K562 (cell line): ENCODE results near the gene LRRC41. TPM values are rescaled to one million over a fixed set of nuclear protein-coding genes. Genes with fewer than 3 reads are reported as not detected.

Source experiments
- ZNF318 ChIP-seq, 2 experiments: fragments of 450-650 bp; IDR thresholded peaks; 2 replicates each; pipeline ENCODE4 v1.6.1; 2016; ENCODE audit warnings: mild to moderate bottlenecking in 2 of 2, borderline replicate concordance in 1 of 2, low read depth in 1 of 2, moderate library complexity in 1 of 2
- ZNF668 ChIP-seq: fragments of 250-450 bp; sonication (Bioruptor Pico); IDR thresholded peaks from 2 replicates; pipeline ENCODE4 v1.8.0; 2022; ENCODE audit warnings: mild to moderate bottlenecking, inconsistent platforms
- polyA plus RNA-seq, 8 experiments: library from polyadenylated mRNA; depleted of rRNA in 4 of 8; stranded (reverse) in 5 of 8; unstranded in 3 of 8; fragments of >200 nt; fragmentation: Nextera tagmentation in 2 of 8; fragmentation: Illumina TruSeq in 1 of 8; extraction: Ambion mirVana in 2 of 8; extraction: Trizol in 1 of 8; gene quantifications; 2 replicates each; pipeline versions ENCODE4 v1.2.1 to v1.2.3, GENCODE V29; 2011 to 2014; ENCODE audit warnings: inconsistent platforms in 1 of 8, missing spikeins in 1 of 8
- total RNA-seq, 7 experiments: library from RNA; depleted of rRNA in 6 of 7; stranded (reverse); fragments of >200 nt in 6 of 7; fragmentation: Illumina TruSeq in 2 of 7; extraction: Trizol in 2 of 7; gene quantifications; 2 replicates each; pipeline versions ENCODE4 v1.2.1 to v1.2.3, GENCODE V29; 2011 to 2021; ENCODE audit warnings: low replicate concordance in 1 of 7
- TF ChIP-seq, protein P1 (sequence below): fragments of 200-600 bp; sonication (generic); IDR thresholded peaks from one replicate; pipeline ENCODE4 v1.6.1; 2012; ENCODE audit warnings: mild to moderate bottlenecking, low read depth, low read length, inconsistent platforms

LRRC41 gene
- total and polyA plus RNA-seq, 9 of the 15 experiments (the other 6 are each of a cell fraction or from before 2014, with no cell fraction given), result 10.5 to 64.7 (median 44.2) TPM

GRCh38 chr1:46246548-46247435 is 56.6 kb downstream of the LRRC41 start (continued):
- TF ChIP-seq ZNF318 (IDR thresholded peaks at IDR 0.05; ENCODE audit: borderline replicate concordance in 1 of 2, low read depth in 1 of 2), result 0 out of 4 replicates have a peak, but pooled peaks of 1 of the 2 experiments have one; percentile 35
- TF ChIP-seq, protein P1, sequence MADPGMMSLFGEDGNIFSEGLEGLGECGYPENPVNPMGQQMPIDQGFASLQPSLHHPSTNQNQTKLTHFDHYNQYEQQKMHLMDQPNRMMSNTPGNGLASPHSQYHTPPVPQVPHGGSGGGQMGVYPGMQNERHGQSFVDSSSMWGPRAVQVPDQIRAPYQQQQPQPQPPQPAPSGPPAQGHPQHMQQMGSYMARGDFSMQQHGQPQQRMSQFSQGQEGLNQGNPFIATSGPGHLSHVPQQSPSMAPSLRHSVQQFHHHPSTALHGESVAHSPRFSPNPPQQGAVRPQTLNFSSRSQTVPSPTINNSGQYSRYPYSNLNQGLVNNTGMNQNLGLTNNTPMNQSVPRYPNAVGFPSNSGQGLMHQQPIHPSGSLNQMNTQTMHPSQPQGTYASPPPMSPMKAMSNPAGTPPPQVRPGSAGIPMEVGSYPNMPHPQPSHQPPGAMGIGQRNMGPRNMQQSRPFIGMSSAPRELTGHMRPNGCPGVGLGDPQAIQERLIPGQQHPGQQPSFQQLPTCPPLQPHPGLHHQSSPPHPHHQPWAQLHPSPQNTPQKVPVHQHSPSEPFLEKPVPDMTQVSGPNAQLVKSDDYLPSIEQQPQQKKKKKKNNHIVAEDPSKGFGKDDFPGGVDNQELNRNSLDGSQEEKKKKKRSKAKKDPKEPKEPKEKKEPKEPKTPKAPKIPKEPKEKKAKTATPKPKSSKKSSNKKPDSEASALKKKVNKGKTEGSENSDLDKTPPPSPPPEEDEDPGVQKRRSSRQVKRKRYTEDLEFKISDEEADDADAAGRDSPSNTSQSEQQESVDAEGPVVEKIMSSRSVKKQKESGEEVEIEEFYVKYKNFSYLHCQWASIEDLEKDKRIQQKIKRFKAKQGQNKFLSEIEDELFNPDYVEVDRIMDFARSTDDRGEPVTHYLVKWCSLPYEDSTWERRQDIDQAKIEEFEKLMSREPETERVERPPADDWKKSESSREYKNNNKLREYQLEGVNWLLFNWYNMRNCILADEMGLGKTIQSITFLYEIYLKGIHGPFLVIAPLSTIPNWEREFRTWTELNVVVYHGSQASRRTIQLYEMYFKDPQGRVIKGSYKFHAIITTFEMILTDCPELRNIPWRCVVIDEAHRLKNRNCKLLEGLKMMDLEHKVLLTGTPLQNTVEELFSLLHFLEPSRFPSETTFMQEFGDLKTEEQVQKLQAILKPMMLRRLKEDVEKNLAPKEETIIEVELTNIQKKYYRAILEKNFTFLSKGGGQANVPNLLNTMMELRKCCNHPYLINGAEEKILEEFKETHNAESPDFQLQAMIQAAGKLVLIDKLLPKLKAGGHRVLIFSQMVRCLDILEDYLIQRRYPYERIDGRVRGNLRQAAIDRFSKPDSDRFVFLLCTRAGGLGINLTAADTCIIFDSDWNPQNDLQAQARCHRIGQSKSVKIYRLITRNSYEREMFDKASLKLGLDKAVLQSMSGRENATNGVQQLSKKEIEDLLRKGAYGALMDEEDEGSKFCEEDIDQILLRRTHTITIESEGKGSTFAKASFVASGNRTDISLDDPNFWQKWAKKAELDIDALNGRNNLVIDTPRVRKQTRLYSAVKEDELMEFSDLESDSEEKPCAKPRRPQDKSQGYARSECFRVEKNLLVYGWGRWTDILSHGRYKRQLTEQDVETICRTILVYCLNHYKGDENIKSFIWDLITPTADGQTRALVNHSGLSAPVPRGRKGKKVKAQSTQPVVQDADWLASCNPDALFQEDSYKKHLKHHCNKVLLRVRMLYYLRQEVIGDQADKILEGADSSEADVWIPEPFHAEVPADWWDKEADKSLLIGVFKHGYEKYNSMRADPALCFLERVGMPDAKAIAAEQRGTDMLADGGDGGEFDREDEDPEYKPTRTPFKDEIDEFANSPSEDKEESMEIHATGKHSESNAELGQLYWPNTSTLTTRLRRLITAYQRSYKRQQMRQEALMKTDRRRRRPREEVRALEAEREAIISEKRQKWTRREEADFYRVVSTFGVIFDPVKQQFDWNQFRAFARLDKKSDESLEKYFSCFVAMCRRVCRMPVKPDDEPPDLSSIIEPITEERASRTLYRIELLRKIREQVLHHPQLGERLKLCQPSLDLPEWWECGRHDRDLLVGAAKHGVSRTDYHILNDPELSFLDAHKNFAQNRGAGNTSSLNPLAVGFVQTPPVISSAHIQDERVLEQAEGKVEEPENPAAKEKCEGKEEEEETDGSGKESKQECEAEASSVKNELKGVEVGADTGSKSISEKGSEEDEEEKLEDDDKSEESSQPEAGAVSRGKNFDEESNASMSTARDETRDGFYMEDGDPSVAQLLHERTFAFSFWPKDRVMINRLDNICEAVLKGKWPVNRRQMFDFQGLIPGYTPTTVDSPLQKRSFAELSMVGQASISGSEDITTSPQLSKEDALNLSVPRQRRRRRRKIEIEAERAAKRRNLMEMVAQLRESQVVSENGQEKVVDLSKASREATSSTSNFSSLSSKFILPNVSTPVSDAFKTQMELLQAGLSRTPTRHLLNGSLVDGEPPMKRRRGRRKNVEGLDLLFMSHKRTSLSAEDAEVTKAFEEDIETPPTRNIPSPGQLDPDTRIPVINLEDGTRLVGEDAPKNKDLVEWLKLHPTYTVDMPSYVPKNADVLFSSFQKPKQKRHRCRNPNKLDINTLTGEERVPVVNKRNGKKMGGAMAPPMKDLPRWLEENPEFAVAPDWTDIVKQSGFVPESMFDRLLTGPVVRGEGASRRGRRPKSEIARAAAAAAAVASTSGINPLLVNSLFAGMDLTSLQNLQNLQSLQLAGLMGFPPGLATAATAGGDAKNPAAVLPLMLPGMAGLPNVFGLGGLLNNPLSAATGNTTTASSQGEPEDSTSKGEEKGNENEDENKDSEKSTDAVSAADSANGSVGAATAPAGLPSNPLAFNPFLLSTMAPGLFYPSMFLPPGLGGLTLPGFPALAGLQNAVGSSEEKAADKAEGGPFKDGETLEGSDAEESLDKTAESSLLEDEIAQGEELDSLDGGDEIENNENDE, result no peak
- no peak for TF ChIP-seq ZNF668 (CRISPR knock-in tag)
